Measurements from ENCODE around the gene AOC2.
"Not testable (repeated sequence)": the region's sequence is repeated elsewhere in the genome, so short reads cannot be mapped to it uniquely, and the experiment has no call there.

Gene AOC2

DNA sequence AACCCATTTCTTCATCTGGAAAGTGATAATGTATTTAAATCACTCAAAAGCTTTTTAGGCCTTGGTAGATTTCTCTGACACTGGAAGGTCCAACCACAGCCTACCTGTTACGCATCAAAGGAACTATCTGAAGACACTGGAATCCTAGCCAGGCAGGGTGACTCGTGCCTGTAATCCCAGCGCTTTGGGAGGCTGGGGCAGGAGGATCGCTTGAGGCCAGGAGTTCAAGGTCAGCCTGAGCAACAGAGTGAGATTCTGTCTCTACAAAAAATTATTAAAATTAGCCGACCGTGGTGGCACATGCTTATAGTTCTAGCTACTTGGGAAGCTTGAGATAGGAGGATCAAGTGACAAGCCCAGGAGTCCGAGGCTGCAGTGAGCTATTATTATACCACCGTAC lies 37.8 kb downstream of the AOC2 start:
- no peak for TF ChIP-seq CTCF (IDR thresholded peaks at IDR 0.05; ENCODE audit: extremely low read depth, missing control alignments)
- DNase-seq (ENCODE audit: low spot score): no peak

GRCh38 chr17:42883802-42884558 lies 39.6 kb downstream of the AOC2 start:
- TF ChIP-seq CTCF (IDR thresholded peaks at IDR 0.05; ENCODE audit: extremely low read depth, missing control alignments): no peak
- DNase-seq (ENCODE audit: low spot score): no peak

DNA sequence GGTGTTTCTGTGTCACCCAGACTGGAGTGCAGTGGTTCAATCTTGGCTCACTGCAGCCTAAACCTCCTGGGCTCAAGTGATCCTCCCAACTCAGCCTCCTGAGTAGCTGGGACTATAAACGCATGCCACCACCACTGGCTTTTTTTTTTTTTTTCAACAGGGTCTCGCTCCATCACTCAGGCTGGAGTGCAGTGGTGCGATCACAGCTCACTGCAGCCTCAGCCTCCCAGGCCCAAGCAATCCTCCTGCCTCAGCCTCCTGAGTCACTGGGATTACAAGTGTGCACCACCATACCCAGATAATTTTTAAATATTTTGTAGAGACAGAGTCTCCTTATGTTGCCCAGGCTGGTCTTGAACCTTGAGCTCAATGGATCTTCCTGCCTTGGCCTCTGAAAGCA lies 41.4 kb downstream of the AOC2 start:
- not testable (repeated sequence) for DNase-seq (ENCODE audit: low spot score)

- TF ChIP-seq CTCF (IDR thresholded peaks at IDR 0.05; ENCODE audit: extremely low read depth, missing control alignments): no peak
- no peak for DNase-seq (ENCODE audit: low spot score)
Observed at GRCh38 chr17:42886283-42887176, 42.1 kb downstream of the AOC2 start.

DNA sequence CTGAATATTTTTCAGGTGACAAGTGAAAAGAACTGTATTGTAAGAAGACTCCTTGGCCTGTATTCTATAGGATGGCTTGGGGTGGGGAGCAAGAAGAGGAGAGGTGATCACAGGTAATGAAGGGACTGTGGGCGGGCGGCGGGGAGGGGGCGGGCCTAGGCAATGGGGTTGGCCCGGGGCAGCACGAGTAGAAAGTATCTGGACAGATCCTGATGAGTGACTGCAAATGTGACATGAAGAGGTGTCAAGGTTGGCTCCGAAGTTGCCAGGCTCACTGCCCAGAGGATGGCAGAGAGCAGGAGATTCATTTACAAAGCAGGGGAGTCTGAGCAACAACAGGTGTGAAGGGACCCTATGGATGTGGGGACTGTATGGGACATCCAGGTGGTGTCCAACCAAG lies 45.4 kb downstream of the AOC2 start:
- DNase-seq (ENCODE audit: low spot score): no peak
- TF ChIP-seq CTCF (IDR thresholded peaks at IDR 0.05; ENCODE audit: extremely low read depth, missing control alignments): no peak

DNA sequence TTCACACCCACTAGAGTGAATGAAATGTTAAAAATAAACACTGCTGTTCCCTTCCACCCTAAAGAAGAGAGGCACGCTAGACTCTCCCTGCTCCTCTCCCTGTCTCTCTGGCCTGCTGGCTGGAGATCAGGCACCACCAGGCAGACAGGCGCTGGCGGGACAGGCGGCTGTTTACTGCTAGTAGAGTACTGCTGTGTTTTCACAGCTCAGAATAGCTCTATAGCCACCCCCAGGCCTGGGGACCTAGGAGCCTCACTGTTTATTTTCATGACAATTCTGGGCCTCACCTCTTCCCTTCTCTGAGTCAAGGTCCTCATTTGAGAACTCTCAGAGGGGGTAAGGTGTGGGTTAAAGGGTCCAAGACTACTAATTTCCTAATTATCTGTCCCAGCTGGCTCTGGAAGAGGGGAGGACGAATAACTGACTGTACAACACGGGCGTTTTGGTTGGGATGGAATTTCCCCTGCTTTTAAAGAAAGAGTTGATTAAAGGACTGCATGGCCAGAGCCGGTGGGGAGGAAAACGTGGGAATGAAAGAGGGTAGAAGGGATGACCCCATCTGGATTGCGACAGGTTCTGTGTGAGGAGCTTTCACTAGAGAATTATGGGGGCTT lies 47.3 kb downstream of the AOC2 start:
- no peak for DNase-seq (ENCODE audit: low spot score)
- TF ChIP-seq CTCF (IDR thresholded peaks at IDR 0.05; ENCODE audit: extremely low read depth, missing control alignments): no peak

GRCh38 chr17:42893359-42893758 lies 49.0 kb downstream of the AOC2 start:
- DNase-seq (ENCODE audit: low spot score): no peak

More at GRCh38 chr17:42893359-42893758, 49.0 kb downstream of the AOC2 start:
- TF ChIP-seq CTCF (IDR thresholded peaks at IDR 0.05; ENCODE audit: extremely low read depth, missing control alignments): no peak
